Neural cell (in vitro differentiated cells): Measurements from ENCODE around the gene NEDD4L. TPM values are rescaled to one million over a fixed set of nuclear protein-coding genes. Genes with fewer than 3 reads are reported as not detected.

Experiments
- H2AFZ ChIP-seq: fragments of 200-600, 300-800 bp; sonication (generic), shearing (Covaris generic); 2 replicates; pipeline ENCODE4 v1.6.0; 2014; ENCODE audit warnings: low read depth, mild to moderate bottlenecking, antibody characterized with exemption, low read length, moderate library complexity
- H3F3A ChIP-seq: fragments of 200-600 bp; shearing (Covaris generic); 2 replicates; pipeline ENCODE4 v1.6.1; 2016; ENCODE audit warnings: mild to moderate bottlenecking, moderate library complexity, mixed read lengths, antibody characterized with exemption, low read length; ENCODE audit not compliant: insufficient read depth, poor library complexity, severe bottlenecking
- H3K27ac ChIP-seq: fragments of 200-600, 300-800 bp; sonication (generic), shearing (Covaris generic); 2 replicates; pipeline ENCODE4 v1.5.1; 2014; ENCODE audit warnings: mild to moderate bottlenecking, low read length, moderate library complexity
- H3K27me3 ChIP-seq: fragments of 300-800, 200-600 bp; sonication (generic), shearing (Covaris generic); 2 replicates; pipeline ENCODE4 v1.6.0; 2014; ENCODE audit warnings: mild to moderate bottlenecking, low read depth, low read length, moderate library complexity; ENCODE audit not compliant: insufficient read depth
- H3K36me3 ChIP-seq: fragments of 300-800, 200-600 bp; sonication (generic), shearing (Covaris generic); 2 replicates; pipeline ENCODE4 v1.5.1; 2014; ENCODE audit warnings: mild to moderate bottlenecking, antibody characterized with exemption, low read length, moderate library complexity; ENCODE audit not compliant: insufficient read depth
- H3K4me2 ChIP-seq: fragments of 300-800, 200-600 bp; sonication (generic), shearing (Covaris generic); 2 replicates; pipeline ENCODE4 v1.6.0; 2014; ENCODE audit warnings: mild to moderate bottlenecking, low read length
- H3K4me3 ChIP-seq: fragments of 300-800, 200-600 bp; sonication (generic), shearing (Covaris generic); 2 replicates; pipeline ENCODE4 v1.5.1; 2014; ENCODE audit warnings: mild to moderate bottlenecking, low read length, moderate library complexity
- H3K79me2 ChIP-seq: fragments of 200-600 bp; shearing (Covaris generic); replicated peaks from 2 replicates; pipeline ENCODE4 v1.6.0; 2014; ENCODE audit warnings: mild to moderate bottlenecking, low read length, moderate library complexity; ENCODE audit not compliant: insufficient read depth
- H3K9ac ChIP-seq: fragments of 300-800, 200-600 bp; sonication (generic), shearing (Covaris generic); 2 replicates; pipeline ENCODE4 v1.6.1; 2016; ENCODE audit warnings: mild to moderate bottlenecking, low read length, mixed read lengths
- H3K9me2 ChIP-seq: fragments of 200-600 bp; shearing (Covaris generic); 2 replicates; pipeline ENCODE4 v1.6.1; 2016; ENCODE audit warnings: mild to moderate bottlenecking, low read length, mixed read lengths; ENCODE audit not compliant: insufficient read depth
- H3K9me3 ChIP-seq: fragments of 200-600, 300-800 bp; sonication (generic), shearing (Covaris generic); 2 replicates; pipeline ENCODE4 v1.6.1; 2016; ENCODE audit warnings: mild to moderate bottlenecking, mixed run types, low read length, moderate library complexity, mixed read lengths
- H4K20me1 ChIP-seq: fragments of 200-600 bp; shearing (Covaris generic); 2 replicates; pipeline ENCODE4 v1.6.1; 2016; ENCODE audit warnings: mild to moderate bottlenecking, mixed run types; ENCODE audit not compliant: insufficient read depth
- CTCF ChIP-seq: fragments of 450-650 bp; IDR thresholded peaks from 2 replicates; pipeline ENCODE4 v1.5.1; 2014; ENCODE audit warnings: antibody characterized with exemption, mild to moderate bottlenecking, moderate library complexity; ENCODE audit not compliant: poor library complexity, severe bottlenecking
- EP300 ChIP-seq: fragments of 450-650 bp; conservative IDR thresholded peaks from 2 replicates; pipeline ENCODE4 v1.6.1; 2014; ENCODE audit warnings: antibody characterized with exemption, mild to moderate bottlenecking, moderate library complexity; ENCODE audit not compliant: poor library complexity, severe bottlenecking
- EZH2 ChIP-seq: fragments of 200-600, 300-800 bp; shearing (Covaris generic), sonication (generic); IDR thresholded peaks from 2 replicates; pipeline ENCODE4 v1.6.1; 2014; ENCODE audit warnings: antibody characterized with exemption, low read length, borderline replicate concordance, mild to moderate bottlenecking; ENCODE audit not compliant: insufficient read depth, poor library complexity, severe bottlenecking
- MXI1 ChIP-seq: fragments of 450-650 bp; conservative IDR thresholded peaks from 2 replicates; pipeline ENCODE4 v1.6.1; 2014; ENCODE audit warnings: antibody characterized with exemption, mild to moderate bottlenecking; ENCODE audit not compliant: poor library complexity, severe bottlenecking
- POLR2AphosphoS5 ChIP-seq: IDR thresholded peaks from 2 replicates; pipeline ENCODE4 v1.6.1; 2012
- RAD21 ChIP-seq: fragments of 450-650 bp; conservative IDR thresholded peaks from 2 replicates; pipeline ENCODE4 v1.6.1; 2014; ENCODE audit warnings: antibody characterized with exemption, mild to moderate bottlenecking, moderate library complexity
- REST ChIP-seq: IDR thresholded peaks from 2 replicates; pipeline ENCODE4 v1.6.1; 2012; ENCODE audit warnings: borderline replicate concordance
- SMC3 ChIP-seq: fragments of 450-650 bp; conservative IDR thresholded peaks from 2 replicates; pipeline ENCODE4 v1.6.1; 2014; ENCODE audit warnings: antibody characterized with exemption, mild to moderate bottlenecking, moderate library complexity; ENCODE audit not compliant: poor library complexity
- TAF1 ChIP-seq: IDR thresholded peaks from 2 replicates; pipeline ENCODE4 v1.6.1; 2012; ENCODE audit warnings: low read depth
- polyA plus RNA-seq: library from polyadenylated mRNA; depleted of rRNA; stranded (reverse); fragments of >200 nt; gene quantifications from 2 replicates; pipeline ENCODE4 v1.2.3, GENCODE V29; 2014

The NEDD4L gene
- polyA plus RNA-seq, 1 donor from 2014 or later: 97.9 TPM

GRCh38 chr18:58359218-58359617 lies 315.2 kb downstream of the NEDD4L start:
- Histone ChIP-seq H3K9me2 (no peaks in the 10 kb centered on the region), H3F3A (no peaks in the 10 kb centered on the region), H3K27me3 (no peaks in the 10 kb centered on the region), H3K9ac (no peak overlapping the region), H3K4me3 (no peak overlapping the region), H3K79me2 (no peaks in the 10 kb centered on the region), H3K27ac (no peak overlapping the region), H3K9me3 (no peaks in the 10 kb centered on the region), H4K20me1 (no peaks in the 10 kb centered on the region), H3K36me3 (peaks cover 3% of the 10 kb centered on the region), H2AFZ (no peak overlapping the region), H3K4me2 (no peak overlapping the region)
- TF ChIP-seq MXI1: no peak
- no peak for TF ChIP-seq POLR2AphosphoS5
- TF ChIP-seq TAF1: no peak
- TF ChIP-seq REST: no peak
- TF ChIP-seq RAD21: no peak
- no peak for TF ChIP-seq EZH2
- no peak for TF ChIP-seq SMC3
- TF ChIP-seq EP300: no peak

DNA sequence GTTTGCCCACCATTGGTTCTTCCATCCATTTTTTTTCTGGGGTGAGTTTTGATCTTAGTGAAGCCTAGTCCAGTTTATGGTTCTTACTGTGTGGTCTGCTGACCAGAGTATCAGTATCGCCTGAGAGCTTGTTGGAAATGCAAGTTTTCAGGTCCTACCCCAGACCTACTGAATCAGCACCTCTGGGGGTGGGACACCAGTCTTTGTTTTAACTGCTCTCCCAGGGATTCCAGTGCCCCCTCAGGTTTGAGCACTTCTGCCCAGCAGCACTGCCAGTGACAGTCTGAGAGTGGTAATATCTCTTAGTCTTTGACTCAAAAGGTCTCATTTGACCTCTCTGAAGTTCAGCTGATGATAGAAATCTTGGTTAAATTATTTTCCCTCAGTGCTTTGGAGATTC lies 315.6 kb downstream of the NEDD4L start:
- peak overlapping the region; percentile 14 for H3K27ac ChIP-seq
- no peaks in the 10 kb centered on the region for H3K9me2 ChIP-seq
- no peak overlapping the region for H3K4me3 ChIP-seq
- H3K4me2 ChIP-seq: no peak overlapping the region
- H3K27me3 ChIP-seq: no peaks in the 10 kb centered on the region
- no peaks in the 10 kb centered on the region for H3K79me2 ChIP-seq
- no peak overlapping the region for H2AFZ ChIP-seq
- no peak overlapping the region for H3K9ac ChIP-seq
- TF ChIP-seq CTCF (no peak), POLR2AphosphoS5 (no peak), SMC3 (no peak), REST (no peak), MXI1 (no peak), EZH2 (no peak), TAF1 (no peak), EP300 (no peak), RAD21 (no peak)
- H3K36me3 ChIP-seq: peaks cover 3% of the 10 kb centered on the region
- H4K20me1 ChIP-seq: no peaks in the 10 kb centered on the region
- no peaks in the 10 kb centered on the region for H3K9me3 ChIP-seq
- H3F3A ChIP-seq: no peaks in the 10 kb centered on the region
